NCI-H2196 treated with DMSO at 0.1 percent for 48 hours (cell line): ENCODE data around the gene ZNF784.

ENCODE experiments used
- DNase-seq: peaks from one replicate; lab custom pipeline; 2025; ENCODE audit not compliant: unreplicated experiment; lab: John Stamatoyannopoulos, UW

ZNF784 gene

DNA sequence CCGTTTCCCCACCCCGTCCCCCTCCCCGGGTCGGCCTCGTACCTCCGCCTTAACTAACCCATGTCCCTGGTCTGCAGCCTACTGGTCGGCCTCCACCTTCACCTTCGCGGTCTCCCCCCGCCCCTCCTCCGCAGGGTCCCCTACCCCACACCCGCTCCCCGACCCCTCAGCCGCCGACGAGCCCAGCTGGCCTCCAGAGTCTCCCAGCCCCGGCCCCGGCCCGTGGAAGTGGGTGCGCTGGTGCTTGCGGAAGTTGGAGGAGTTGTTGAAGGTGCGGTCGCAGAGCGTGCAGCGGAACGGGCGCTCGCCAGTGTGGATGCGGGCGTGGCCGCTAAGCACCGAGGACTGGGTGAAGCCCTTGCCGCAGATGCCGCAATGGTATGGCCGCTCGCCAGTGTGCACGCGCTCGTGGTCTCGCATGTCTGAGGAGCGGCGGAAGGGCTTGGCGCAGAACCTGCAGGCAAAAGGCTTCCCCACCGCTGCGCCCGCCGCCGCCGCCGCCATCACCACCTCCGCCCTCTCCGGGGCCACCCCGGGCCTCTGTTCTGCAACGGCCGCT lies 2.6 kb downstream of the ZNF784 start:
- DNase-seq, result no peak

DNA sequence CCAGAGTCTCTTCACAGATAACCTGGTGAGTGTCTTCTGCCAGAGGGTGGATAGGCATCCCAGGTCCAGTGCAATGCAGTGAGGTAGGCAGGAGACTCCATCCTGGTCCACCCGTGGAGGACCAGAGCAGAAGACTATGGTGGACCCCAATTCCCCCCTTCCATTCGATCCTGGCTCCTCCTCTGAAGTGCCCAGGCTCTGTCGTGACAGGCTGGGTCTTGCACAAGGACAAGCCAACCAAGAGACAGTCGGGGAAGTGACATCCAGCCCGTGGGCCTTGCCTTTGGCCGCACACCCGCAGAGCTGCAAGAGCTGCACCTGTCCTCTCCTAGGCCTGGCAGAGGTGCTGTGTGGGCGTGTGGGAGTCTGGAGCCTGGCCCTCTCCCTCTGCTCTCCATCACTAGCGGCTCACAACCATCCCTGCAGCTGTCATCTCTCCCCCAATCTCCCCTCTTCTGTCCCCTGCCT lies 3.1 kb downstream of the ZNF784 start:
- DNase-seq, result no peak

DNA sequence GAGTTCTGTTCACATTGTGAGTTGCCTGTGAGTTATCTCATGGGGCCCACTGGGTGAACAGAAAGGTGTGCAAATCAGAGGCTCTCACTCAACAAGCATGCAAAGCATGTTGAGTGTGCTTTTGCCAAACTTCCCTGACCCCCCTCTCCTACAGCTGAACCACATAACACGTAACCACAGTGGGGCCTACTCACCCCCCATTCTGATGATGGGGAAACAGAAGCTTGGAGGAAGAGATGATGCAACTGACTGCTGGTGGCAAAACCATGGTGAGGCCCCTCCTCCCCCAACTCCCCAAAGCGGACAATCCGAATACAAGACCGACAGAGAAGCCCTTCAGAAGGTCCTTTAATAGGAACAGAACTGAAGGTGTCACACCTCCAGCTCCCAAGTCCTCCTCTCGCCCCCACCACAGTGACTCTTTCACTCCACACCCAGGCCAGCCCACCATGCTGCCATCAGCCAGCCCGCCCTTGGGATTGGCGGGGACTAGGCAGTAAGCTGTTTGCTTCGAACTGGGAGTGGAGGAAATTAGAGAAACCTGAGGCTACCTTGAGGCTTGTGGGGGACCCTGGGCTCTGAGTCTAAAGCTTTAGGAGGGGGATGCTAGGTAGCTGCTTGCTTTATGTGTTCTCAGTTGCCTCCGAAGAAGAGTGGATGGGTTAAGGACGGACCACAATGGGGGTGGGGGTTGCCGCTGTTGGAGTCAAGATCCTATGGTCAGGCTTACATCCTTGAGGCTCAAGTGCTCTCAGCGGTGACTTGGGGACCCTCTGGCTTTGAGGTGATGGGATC lies 3.8 kb downstream of the ZNF784 start:
- no peak for DNase-seq

GRCh38 chr19:55619286-55619685 lies 5.1 kb downstream of the ZNF784 start:
- no peak for DNase-seq

GRCh38 chr19:55618426-55618825 lies 5.9 kb downstream of the ZNF784 start:
- no peak for DNase-seq

DNA sequence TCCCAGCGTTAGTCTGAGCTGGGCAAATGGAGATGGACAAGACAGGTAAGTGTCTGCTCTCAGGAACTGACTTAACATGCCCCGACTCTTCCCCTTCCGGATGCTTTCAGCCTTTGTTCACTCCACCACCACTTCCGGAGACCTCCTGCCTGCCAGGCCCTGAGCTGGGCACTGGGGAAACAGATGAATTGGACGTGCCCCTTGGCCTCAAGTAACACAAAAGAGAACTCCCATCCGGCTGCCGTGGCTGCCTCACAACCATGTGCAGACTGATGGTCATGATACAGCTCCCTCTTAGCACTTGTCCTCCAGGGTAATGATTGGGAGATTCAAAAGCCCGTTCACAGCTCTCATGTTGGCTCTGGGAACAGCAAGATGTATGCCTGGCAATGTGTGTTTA lies 6.9 kb downstream of the ZNF784 start:
- DNase-seq, result no peak

GRCh38 chr19:55616395-55616875 lies 7.9 kb downstream of the ZNF784 start:
- no peak for DNase-seq

- DNase-seq, result no peak
Measured at GRCh38 chr19:55615543-55616394, 8.6 kb downstream of the ZNF784 start.

DNA sequence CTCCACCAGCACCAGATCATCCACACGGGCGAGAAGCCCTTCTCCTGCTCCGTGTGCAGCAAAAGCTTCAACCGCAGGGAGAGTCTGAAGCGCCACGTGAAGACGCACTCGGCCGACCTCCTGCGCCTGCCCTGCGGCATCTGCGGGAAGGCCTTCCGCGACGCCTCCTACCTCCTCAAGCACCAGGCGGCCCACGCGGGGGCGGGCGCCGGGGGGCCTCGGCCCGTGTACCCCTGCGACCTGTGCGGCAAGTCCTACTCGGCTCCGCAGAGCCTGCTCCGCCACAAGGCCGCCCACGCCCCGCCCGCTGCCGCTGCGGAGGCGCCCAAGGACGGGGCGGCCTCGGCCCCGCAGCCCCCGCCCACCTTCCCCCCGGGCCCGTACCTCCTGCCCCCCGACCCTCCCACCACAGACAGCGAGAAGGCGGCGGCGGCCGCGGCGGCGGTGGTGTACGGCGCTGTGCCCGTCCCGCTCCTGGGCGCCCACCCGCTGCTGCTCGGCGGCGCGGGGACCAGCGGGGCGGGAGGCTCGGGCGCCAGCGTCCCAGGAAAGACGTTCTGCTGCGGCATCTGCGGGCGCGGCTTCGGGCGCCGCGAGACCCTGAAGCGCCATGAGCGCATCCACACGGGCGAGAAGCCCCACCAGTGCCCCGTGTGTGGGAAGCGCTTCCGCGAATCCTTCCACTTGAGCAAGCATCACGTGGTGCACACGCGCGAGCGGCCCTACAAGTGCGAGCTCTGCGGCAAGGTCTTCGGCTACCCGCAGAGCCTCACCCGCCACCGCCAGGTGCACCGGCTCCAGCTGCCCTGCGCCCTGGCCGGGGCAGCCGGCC lies 9.4 kb downstream of the ZNF784 start:
- DNase-seq, result no peak

DNA sequence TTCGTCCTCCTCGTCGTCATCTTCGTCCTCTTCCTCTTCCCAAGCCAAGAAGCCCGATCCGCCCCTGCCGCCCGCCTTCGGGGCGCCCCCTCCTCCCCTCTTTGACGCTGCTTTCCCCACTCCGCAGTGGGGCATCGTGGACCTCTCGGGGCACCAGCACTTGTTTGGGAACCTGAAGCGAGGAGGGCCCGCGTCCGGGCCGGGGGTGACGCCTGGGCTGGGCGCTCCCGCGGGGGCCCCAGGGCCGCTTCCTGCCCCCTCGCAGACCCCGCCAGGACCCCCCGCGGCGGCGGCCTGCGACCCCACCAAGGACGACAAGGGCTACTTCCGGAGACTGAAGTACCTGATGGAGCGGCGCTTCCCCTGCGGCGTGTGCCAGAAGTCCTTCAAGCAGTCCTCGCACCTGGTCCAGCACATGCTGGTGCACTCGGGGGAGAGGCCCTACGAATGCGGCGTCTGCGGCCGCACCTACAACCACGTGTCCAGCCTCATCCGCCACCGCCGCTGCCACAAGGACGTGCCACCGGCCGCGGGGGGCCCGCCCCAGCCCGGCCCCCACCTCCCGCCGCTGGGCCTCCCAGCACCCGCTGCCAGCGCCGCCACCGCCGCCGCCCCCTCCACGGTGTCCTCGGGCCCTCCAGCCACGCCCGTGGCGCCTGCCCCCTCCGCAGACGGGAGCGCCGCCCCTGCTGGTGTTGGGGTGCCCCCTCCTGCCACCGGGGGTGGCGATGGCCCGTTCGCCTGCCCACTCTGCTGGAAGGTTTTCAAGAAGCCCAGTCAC lies 10.2 kb downstream of the ZNF784 start:
- no peak for DNase-seq

- DNase-seq, result no peak
Measured at GRCh38 chr19:55613396-55613795, 11.0 kb downstream of the ZNF784 start.

- DNase-seq, result no peak
Measured at GRCh38 chr19:55611983-55612645, 12.3 kb downstream of the ZNF784 start.

DNA sequence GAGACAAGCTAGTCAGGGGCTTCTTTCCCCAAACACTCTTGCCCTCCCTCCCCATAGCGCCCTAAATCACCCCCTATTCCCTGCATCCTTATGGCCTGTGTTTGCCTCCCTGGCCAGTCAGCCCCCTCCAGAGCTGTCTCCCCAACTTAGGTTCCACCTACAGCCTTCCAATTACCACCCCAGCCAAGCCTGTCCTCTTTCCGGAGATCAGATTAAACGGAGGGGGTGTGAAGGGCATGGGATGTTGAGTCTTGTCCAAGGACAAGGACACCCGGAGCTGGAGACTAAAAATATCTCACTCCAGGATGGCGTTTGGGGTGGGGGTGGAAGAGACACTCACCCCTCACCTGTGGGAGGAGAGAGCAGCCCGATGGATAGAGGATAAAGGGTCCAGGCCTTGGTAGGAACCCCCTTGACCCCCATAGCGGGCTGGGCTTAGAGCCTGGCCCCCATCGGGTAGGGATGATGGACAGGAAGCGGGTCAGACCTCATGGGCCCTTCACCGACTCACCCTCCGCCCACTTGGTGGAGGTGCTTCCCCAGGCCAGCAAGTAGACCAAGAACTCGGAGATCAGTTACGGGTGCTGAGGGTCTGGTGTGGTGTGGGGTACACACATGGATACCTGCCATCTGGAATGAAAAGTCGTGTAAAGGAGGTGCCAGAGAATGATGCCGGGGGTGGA lies 12.9 kb downstream of the ZNF784 start:
- DNase-seq, result no peak

GRCh38 chr19:55609326-55609725 lies 15.0 kb downstream of the ZNF784 start:
- no peak for DNase-seq

GRCh38 chr19:55606817-55607216 lies 17.5 kb downstream of the ZNF784 start:
- no peak for DNase-seq

DNA sequence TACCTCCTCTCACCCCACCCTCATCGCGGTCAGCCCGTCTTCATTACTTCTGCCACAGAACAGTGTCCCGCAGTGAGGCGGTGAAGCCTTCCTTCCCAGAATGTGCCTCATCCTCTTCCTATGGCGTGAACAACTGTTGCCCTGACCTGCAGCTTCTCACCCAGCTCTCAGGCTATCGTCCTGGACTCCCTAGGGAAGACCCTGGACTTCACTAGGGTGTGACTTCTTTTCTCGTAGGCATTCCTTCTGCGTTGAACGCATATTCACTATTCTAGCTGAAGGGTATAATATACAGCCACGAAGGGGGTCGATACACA lies 17.9 kb downstream of the ZNF784 start:
- DNase-seq, result no peak

DNA sequence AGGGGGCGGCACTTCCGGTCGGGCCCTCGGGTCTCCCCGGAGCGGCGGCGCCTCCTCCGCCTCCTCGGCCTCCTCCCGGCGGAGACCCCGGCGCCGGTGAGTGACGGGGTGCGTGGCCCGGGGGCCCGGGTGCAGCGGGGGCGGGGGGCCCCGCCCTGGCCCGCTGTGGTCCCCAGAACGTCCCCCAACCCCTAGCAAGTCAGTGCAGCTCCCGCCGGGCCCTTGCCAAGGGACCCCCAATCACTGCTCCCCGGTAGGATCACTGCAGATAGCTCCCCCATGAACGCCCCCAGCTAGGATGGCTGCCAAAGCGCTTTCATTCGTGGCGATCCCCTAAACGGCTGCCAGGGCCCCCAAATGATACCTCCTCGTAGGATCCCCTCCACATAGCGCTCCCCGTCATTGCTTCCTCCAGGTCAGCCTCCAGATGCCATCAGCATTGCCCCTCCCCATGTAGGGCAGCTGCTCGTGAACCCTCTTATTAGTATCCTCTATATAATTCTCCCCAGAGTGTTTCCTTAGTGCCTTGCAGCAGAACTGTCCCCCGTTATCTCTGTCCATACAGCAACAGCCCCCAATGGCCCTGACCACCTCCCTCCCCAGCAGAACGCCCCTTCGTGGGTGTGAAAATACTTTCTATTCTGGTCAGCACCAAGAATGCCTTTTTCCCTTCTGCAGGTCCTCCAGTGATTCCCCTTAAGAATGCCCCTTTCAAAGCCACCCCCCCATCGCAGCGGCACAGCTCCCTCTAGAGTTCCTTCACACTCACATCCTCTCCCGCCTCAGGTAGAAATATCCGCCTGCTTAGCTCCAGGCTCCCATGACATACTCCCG lies 18.5 kb downstream of the ZNF784 start, which contains the start of gene ZNF865:
ZNF865 (plus strand) TSS at position 11 of the 834 bp plus-strand sequence. CDS start 7,972 bp downstream, outside the sequence.
- peak; percentile 78 for DNase-seq

- peak; percentile 97 for DNase-seq
Measured at GRCh38 chr19:55605207-55605636, 19.1 kb downstream of the ZNF784 start.
